Eye (tissue), 1 donor: ENCODE results near the gene MKRN2.
A peak's percentile ranks its signal among the peaks of the same experiment; 100 is the strongest.
"Not testable (repeated sequence)": the region's sequence is repeated elsewhere in the genome, so short reads cannot be mapped to it uniquely, and the experiment has no call there.

Experiments used
- DNase-seq: peaks from one replicate; pipeline ENCODE4 v3.0.0-alpha.2; 2015

MKRN2 gene, protein sequence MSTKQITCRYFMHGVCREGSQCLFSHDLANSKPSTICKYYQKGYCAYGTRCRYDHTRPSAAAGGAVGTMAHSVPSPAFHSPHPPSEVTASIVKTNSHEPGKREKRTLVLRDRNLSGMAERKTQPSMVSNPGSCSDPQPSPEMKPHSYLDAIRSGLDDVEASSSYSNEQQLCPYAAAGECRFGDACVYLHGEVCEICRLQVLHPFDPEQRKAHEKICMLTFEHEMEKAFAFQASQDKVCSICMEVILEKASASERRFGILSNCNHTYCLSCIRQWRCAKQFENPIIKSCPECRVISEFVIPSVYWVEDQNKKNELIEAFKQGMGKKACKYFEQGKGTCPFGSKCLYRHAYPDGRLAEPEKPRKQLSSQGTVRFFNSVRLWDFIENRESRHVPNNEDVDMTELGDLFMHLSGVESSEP

DNA sequence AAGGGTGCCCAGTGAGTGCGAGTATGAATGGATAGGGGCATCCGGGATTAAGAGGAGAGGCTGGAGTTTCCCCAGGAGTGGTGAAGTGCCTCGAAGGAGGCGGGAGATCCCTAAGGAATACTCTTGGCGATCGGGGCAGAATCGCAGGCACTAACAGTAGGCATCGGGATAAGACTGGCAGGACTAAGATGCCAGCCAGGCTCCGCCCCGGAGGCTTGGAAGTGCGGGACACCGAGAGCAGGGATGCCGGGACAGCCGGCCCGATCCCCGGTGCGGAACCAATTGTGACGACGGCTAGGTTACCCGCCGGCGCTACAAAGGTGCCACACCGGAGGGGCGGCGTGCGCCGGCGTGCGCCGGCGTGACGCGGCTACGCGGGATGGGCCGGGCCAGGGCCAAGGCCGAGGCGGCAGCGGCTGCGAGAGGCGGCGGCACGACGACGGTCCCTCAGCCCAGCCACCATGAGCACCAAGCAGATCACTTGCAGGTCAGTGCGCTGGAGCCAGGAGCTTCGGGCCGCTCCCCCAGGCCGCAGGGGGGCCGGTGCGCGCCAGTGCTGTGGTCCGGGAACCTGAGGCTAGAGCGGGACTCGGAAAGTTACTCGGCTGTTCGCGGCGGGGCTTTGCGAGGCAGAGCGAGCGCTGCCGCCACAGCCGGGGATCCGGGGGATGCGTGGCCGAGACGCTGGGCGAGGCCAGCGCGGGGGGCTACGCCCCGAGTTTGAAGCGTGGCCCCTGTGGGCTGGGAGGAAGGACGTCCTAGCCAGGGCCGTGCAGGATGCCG, at the start of gene MKRN2:
TSS of gene MKRN2 (plus strand) at position 398 of the 783 bp plus-strand sequence. CDS start at position 462, 64 bp downstream.
- peak; percentile 96 for DNase-seq

DNA sequence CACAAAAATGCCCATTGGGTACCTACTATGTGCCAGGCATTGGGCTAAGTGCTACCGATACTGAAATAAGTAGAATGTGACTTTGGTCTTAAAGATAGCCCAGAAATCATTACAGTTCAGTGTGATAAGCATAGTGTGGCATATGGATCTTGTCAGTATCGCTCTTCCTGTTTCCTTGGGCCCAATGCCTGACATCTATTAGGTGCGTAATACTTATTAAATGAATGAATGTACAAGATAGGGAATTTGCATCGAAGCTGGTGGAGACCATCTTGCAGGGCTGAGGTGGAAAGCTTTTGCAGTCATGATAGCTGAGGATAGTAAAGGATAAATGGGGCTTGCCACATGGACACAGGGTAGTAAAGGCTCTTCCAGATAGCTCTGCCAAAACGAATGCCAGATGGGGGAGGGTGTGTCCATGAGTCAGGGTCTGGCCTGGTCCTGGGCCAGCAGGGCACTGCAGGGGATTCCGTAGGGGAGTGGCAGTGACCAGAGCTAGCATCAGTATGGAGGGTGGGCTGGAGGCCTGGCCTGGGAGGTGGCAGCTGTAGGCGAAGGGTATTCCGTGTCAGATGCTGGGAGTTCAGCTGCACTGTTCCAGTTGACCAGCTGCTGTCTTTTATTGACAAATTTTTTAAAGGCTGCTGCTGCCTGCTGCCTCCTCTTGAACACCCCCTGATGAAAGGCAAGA, 49.2 kb upstream of the MKRN2 start:
- peak; percentile 68 for DNase-seq

DNA sequence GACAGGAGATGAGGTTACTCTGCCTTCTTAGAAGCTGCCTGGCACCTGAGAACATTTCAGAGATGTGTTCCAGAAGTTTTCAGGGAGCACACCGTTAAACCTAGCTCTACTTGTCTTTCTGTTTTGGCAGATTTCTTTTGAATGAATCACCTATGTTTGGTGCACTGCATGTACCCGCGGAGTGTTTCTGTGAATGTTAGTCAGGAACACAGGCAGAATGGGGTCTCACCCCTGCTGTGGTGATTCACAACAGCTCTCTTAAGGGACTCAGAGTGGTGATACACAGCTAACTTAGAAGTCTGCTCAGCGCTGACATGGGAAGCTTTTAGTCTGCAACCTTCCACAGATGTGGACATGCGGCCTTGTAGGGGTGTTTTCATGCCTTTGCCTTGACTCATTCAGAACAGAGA, 48.6 kb upstream of the MKRN2 start:
- DNase-seq = peak; percentile 53

DNA sequence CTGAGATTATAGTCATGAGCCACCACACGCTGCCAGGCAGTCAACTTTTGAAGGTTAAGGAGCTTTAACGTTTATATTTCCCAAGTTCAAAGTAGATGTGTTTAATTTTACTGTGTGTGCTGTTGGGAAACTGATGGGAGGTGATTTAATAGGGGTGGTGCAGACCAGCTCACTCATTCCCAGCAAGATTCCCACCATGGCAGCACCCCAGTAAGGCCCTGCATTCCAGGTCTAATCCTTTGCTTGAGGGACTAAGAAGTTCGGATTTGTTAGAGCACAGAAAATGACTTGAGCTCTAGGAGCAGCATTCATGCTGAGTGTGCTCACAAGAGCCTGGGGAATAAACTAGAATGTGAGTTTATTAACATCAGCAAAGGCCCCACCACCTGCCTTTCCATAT, 47.4 kb upstream of the MKRN2 start:
- DNase-seq = no peak

DNA sequence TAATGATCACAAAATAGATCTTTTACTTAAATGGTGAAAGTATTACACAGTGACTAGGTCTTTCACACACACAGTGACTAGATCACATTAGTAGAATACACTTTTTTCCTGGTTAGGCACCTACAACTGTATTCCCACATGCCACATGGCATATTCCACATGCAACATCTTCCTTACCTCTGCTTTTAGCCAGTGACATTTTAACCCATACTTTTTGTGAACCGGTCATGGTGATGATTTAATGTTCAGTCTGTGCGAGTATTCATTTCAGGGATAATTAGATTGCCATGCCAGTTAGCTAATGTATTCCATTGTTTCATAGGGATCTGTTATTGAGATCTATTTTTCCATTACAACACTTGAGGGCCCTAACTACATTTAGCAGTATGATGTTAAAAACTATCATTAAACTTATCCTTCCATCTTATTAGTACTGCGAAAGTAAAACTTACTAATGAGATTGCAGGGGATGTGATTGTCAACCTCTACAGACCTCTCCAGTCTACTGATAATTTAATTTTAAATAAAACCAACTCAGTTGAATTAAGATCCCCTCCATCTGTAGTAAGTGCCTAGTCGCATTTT, 44.3 kb upstream of the MKRN2 start:
- DNase-seq = no peak

DNA sequence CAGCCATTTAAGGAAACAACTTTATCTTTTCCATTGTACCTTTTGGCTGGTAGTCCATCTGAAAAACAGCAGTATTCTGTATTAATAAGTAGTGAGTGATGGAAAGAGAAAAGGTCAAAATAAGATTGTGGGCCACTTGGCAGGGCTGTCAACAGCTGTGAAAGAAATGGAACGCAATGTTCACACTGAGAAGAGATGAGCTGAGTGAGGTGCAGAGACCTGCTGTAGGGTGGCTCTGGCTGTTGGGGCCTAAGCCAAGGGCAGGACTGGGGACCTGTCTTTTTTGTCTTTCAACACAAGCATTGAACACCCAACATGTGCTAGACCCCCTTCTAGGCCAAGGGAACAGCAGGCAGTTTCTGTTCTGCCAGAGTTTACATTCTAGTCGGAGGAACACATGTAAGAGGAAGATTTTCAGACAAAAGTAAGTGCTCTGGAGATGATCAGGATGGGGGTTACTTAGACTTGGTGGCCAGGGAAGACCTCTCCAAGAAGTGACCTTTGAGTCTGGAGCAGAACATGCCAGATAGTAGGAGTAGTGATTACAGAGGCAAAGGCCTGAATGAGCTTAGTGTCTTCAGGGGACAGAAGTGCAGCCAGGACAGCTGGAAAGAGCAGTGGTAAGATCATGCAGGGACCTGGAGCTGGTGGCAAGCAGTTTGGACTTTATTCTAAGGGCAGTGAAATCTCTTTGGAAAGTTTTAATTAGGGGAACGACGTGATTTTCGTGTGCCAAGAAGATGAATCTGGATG, 43.0 kb upstream of the MKRN2 start:
- DNase-seq = no peak

DNA sequence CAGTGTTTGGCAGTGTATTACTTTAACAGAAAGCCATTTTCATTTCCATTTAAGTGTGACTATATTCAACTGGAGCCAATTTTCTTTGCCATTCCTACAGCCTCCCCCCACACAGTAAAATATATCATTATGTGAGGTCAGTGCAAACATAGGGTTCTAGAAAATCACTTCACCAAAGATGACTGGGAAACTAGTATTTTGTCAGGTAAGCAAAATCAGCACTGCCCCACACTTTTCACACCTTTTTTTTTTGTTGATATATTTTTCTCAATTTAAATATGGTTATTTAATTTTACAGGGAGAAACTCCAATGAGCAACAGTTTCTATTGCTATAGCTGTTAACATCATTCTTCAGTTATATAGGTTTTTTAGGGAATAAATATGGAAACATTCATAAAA, 41.3 kb upstream of the MKRN2 start:
- no peak for DNase-seq

DNA sequence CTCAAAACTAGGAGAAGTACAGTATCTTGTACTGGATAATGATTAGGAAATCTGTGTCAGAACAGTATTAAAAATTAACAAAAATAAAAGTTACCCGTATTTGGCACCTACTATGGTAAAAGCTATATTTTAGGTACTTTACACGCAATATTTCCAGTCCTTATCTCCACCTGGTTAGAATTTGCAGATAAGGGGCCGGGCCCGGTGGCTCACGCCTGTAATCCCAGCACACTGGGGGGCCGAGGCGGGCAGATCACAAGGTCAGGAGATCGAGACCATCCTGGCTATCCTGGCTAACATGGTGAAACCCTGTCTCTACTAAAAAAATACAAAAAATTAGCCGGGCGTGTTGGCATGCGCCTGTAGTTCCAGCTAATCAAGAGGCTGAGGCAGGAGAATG, 40.0 kb upstream of the MKRN2 start:
- DNase-seq = no peak

DNA sequence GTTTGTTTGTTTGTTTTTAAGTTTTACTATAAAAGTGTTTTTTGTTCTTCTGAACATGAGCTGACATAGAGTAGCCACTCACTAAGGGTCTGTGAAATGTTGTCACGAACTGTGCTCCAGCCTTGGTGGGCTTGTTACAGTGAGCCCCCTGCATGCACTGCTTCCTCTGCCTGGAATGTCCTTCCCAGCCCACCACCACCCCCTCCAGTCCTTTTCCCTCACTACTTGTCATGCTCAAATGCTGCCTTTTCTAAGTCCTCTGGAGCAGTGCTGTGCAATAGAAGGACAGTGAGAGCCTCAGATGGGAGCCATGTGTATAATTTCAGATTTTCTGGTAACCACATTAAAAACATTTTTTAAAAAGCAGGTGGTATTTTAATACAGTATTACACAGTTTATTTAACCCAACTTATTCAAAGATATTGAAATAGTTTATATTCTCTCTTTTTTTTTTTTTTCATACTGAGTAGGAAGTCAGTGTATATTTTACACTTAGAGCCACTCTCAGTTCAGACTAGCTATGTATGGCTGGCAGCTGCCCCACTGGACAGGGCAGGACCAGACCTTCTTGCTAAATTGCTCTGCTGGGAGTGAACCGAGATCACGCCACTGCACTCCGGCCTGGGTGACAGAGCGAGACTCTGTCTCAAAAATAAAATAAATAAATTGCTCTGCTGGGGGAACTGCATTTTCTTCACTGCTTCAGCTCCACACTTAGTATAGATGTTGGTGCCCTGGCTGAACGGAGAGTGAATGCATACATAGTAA, 38.4 kb upstream of the MKRN2 start:
- DNase-seq = no peak

DNA sequence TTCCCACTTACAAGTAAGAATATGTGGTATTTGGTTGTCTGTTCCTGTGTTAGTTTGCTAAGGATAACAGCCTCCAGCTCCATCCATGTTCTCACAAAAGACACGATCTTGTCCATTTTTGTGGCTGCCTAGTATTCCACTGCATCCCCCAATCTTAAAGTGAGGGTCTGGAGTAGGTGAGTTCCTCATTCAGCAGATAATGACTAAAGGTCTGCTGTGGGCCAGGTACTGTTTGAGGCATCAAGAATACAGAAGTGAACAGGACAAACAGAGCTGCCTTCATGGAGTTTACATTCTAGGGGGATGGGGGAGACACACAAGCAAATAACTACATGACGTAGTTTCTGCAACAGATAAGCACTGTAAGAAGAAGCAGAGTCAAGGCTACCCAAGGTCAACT, 35.9 kb upstream of the MKRN2 start:
- no peak for DNase-seq

DNA sequence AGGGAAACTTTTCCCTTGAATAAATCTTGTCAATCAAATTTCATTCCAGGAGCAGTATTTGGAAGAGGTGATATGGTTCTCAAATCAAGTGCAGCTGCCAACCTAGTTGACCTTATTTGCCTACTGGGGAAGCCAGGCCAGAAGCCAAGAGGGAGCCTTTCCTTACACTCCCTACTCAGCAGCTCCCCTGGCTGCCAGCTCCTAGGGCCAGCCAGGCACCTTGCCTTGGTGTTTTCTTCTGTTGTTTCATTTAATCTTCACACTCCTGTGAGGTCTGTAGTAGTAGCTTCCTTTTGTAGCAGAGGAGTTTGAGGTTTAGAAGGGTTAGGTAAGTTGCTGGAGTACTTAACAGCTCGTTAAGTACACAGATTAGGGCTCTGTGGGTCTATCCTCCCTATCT, 34.2 kb upstream of the MKRN2 start:
- no peak for DNase-seq

DNA sequence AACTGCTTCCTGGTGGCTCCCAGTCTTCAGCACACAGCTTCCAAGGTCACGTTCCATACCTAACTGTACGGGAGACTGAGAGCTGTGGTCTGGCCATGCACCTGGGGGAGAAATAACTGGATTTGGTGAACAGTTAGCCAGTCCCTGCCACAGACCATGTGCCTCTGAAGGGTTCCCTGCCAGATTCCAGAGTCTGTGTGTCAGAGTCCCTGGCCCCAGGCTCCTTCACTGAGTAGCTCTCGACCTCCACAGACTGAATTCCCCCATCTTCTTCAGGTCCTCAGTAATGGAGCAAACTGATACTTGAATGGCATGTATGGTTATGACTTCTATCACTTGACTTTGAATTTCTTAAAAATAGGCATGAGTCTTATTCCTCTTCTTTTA, 29.1 kb upstream of the MKRN2 start:
- no peak for DNase-seq

DNA sequence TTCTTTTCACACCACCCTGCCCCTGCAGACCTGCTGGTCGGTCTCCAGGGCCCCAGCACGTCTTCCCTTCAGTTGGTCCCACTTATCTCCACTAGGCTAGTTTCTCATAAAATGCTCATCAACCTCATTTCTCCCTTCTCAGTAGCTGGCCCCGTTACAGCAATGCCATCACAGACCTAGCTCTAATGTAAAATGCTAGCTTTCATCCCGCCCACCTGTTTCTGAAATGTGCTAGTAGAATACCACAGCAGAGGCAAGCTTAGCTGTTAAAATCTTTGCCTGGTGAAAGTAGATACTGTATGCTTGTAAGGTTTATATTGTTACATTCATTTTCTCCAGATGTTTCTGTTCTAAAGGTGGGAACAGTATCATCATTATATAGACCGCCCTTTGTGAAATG, 24.7 kb upstream of the MKRN2 start:
- DNase-seq = no peak

DNA sequence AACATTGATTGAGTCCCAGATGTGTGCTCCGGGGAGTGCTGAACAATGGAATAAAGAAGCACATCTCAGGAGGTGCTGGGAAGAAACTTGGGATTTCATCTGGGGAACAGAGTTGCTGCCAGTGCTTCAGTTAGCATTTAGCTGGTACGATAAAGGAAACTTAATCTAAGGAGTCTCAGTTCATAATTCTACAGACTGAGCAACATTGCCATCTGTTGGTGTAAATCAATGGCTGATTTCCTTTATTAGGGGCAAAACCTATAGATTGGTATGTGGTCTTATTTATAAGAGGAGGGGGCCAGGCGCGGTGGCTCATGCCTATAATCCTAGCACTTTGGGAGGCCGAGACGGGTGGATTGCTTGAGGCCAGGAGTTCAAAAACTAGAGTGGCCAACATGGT, 20.5 kb upstream of the MKRN2 start:
- peak; percentile 26 for DNase-seq

DNA sequence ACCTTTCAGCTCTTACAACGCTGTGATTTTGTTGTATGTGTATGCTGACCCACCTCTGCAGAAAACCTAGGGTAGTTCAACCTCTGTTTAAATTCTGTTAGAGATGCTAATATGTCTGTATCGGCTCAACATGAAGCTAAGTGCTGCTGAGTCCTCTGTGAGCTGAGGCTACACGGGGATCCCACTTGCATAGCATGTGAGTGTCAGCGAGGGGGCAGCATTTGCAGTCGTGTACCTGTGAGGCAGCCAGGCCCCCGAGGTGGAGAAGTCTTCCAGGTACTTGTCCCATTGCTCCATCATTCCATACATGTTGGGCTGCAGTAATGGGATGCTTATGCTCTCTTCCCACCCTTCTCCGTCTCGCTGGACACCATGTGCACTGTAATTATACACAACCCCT, 15.3 kb upstream of the MKRN2 start:
- no peak for DNase-seq

DNA sequence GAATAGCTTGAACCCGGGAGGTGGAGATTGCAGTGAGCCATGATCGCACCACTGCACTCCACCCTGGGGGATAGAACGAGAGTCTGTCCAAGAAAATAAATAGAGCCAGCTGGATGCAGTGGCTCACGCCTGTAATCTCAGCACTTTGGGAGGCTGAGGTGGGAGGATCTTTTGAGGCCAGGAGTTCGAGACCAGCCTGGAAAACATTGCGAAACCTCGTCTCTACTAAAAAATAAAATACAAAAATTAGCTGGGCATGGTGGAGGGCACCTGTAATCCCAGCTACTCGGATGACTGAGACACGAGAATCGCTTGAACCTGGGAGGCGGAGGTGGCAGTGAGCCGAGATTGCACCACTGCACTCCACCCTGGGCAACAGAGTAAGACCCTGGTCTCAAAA, 13.4 kb upstream of the MKRN2 start:
- not testable (repeated sequence) for DNase-seq

DNA sequence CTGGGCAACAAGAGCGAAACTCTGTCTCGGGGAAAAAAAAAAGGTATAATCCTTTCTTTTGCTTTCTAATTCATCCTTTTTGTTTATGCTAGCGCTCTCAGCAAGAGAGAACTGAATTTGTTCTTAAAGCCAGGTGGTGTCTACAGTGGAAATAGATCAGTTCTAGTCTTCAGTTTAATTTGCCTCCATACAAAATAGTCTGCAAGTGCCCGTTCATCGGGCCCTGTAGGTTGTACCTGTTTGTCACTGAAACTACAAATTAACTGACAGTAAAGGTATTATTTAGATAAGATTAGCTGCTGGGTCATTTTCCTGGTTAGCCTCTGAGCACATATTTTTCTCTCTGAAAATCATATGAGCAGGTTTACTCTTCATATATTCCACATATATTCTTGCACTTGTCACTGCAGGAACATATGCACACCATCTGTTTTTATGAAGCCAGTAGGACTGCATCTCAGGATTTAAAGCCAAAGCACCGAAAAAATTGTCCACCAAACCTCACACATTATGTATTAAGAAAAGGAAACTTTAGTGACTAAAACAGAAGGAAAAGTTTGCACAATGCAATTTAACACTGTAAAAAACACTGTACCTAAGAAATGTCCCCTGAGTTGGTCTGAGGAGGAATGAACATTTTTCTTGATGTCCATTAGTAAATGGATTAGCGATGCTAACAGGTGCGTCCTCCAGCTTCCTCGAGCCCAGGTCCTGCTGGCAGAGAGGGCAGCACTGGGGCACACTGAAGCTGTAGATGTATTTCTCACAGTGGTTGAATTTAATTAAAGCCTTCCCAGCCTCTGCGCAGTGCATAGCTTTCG, 12.0 kb upstream of the MKRN2 start:
- no peak for DNase-seq

DNA sequence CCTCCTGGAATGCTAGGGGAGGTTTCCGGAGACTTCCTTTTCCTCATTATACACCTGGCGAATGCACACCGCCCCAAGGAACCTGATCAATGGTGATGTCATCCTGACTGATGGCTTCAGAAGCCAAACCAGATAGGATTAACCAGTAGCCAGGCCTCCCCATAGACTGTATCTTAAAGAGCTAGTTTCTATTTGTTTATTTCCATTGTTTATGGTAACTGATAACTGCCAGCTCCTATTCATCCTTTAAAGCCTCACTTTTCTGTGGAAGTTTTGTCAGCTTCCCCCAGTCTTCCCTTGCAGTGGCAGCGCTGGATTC, 11.5 kb upstream of the MKRN2 start, which contains the start of gene MKRN2OS:
TSS of gene MKRN2OS (minus strand) at position 27 of the 319 bp plus-strand sequence. CDS start 35 bp downstream, outside the sequence.
- DNase-seq = no peak

DNA sequence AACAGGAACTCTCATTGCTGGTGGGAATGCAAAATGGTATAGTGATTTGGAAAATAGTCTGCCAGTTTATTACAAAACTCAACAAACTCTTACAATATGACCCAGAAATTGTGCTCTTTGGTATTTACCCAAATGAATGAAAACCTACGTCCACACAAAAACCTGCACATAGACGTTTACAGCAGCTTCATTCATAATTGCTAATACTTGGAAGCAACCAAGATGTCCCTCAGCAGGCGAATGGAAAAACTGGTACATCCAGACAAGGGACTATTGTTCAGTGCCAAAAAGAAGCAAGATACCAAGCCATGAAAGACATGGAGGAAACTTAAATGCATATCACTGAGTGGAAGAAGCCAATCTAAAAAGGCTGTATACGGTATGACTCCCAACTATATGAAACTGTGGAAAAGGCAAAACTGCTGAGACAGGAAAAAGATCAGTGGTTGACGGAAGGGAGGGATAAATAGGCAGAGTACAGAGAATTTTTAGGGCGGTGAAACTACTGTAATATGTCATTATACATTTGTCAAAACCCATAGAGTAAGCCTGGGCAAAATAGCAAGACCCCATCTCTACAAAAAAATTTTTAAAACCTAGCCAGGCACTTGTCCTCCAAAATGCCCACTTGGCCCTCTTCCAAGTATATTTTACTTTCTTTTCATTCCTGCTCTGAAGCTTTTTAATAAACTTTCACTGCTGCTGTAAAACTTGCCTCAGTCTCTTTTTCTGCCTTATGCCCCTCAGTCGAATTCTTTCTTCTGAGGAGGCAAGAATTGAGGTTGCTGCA, 6.7 kb upstream of the MKRN2 start:
- no peak for DNase-seq

DNA sequence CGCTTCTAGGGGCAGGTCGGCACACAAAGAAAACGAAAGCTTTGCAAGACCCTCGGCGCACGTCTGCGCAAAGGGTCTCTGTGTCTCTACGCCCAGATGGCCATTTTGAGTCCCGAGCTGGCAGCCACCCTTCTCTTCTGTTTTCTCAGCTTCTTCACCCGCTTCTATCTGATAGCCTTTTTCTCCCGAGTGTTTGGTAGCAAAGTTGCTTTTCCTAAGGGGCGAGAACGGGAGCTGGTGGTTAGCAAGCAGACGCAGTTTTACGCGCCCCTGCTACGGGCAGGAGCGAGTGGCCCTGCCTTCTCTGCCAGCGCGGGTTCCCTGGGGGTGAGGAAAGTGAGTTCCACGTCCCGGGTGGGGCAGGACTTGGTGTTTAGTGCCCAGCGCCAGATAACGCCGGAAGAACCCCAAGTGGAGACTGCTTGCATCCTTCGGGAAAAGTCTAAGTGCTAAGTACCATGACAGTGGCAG, 2.9 kb upstream of the MKRN2 start:
- peak; percentile 84 for DNase-seq
